Neural cell (in vitro differentiated cells): ENCODE results near the gene SPON1. TPM values are rescaled to one million over a fixed set of nuclear protein-coding genes. Genes with fewer than 3 reads are reported as not detected.

Source experiments
- H2AFZ ChIP-seq: fragments of 200-600, 300-800 bp; sonication (generic), shearing (Covaris generic); 2 replicates; pipeline ENCODE4 v1.6.0; 2014; ENCODE audit warnings: low read depth, mild to moderate bottlenecking, antibody characterized with exemption, low read length, moderate library complexity
- H3F3A ChIP-seq: fragments of 200-600 bp; shearing (Covaris generic); 2 replicates; pipeline ENCODE4 v1.6.1; 2016; ENCODE audit warnings: mild to moderate bottlenecking, moderate library complexity, mixed read lengths, antibody characterized with exemption, low read length; ENCODE audit not compliant: insufficient read depth, poor library complexity, severe bottlenecking
- H3K27ac ChIP-seq: fragments of 200-600, 300-800 bp; sonication (generic), shearing (Covaris generic); 2 replicates; pipeline ENCODE4 v1.5.1; 2014; ENCODE audit warnings: mild to moderate bottlenecking, low read length, moderate library complexity
- H3K27me3 ChIP-seq: fragments of 300-800, 200-600 bp; sonication (generic), shearing (Covaris generic); 2 replicates; pipeline ENCODE4 v1.6.0; 2014; ENCODE audit warnings: mild to moderate bottlenecking, low read depth, low read length, moderate library complexity; ENCODE audit not compliant: insufficient read depth
- H3K36me3 ChIP-seq: fragments of 300-800, 200-600 bp; sonication (generic), shearing (Covaris generic); 2 replicates; pipeline ENCODE4 v1.5.1; 2014; ENCODE audit warnings: mild to moderate bottlenecking, antibody characterized with exemption, low read length, moderate library complexity; ENCODE audit not compliant: insufficient read depth
- H3K4me2 ChIP-seq: fragments of 300-800, 200-600 bp; sonication (generic), shearing (Covaris generic); 2 replicates; pipeline ENCODE4 v1.6.0; 2014; ENCODE audit warnings: mild to moderate bottlenecking, low read length
- H3K4me3 ChIP-seq: fragments of 300-800, 200-600 bp; sonication (generic), shearing (Covaris generic); 2 replicates; pipeline ENCODE4 v1.5.1; 2014; ENCODE audit warnings: mild to moderate bottlenecking, low read length, moderate library complexity
- H3K79me2 ChIP-seq: fragments of 200-600 bp; shearing (Covaris generic); replicated peaks from 2 replicates; pipeline ENCODE4 v1.6.0; 2014; ENCODE audit warnings: mild to moderate bottlenecking, low read length, moderate library complexity; ENCODE audit not compliant: insufficient read depth
- H3K9ac ChIP-seq: fragments of 300-800, 200-600 bp; sonication (generic), shearing (Covaris generic); 2 replicates; pipeline ENCODE4 v1.6.1; 2016; ENCODE audit warnings: mild to moderate bottlenecking, low read length, mixed read lengths
- H3K9me2 ChIP-seq: fragments of 200-600 bp; shearing (Covaris generic); 2 replicates; pipeline ENCODE4 v1.6.1; 2016; ENCODE audit warnings: mild to moderate bottlenecking, low read length, mixed read lengths; ENCODE audit not compliant: insufficient read depth
- H3K9me3 ChIP-seq: fragments of 200-600, 300-800 bp; sonication (generic), shearing (Covaris generic); 2 replicates; pipeline ENCODE4 v1.6.1; 2016; ENCODE audit warnings: mild to moderate bottlenecking, mixed run types, low read length, moderate library complexity, mixed read lengths
- H4K20me1 ChIP-seq: fragments of 200-600 bp; shearing (Covaris generic); 2 replicates; pipeline ENCODE4 v1.6.1; 2016; ENCODE audit warnings: mild to moderate bottlenecking, mixed run types; ENCODE audit not compliant: insufficient read depth
- CTCF ChIP-seq: fragments of 450-650 bp; IDR thresholded peaks from 2 replicates; pipeline ENCODE4 v1.5.1; 2014; ENCODE audit warnings: antibody characterized with exemption, mild to moderate bottlenecking, moderate library complexity; ENCODE audit not compliant: poor library complexity, severe bottlenecking
- EP300 ChIP-seq: fragments of 450-650 bp; conservative IDR thresholded peaks from 2 replicates; pipeline ENCODE4 v1.6.1; 2014; ENCODE audit warnings: antibody characterized with exemption, mild to moderate bottlenecking, moderate library complexity; ENCODE audit not compliant: poor library complexity, severe bottlenecking
- EZH2 ChIP-seq: fragments of 200-600, 300-800 bp; shearing (Covaris generic), sonication (generic); IDR thresholded peaks from 2 replicates; pipeline ENCODE4 v1.6.1; 2014; ENCODE audit warnings: antibody characterized with exemption, low read length, borderline replicate concordance, mild to moderate bottlenecking; ENCODE audit not compliant: insufficient read depth, poor library complexity, severe bottlenecking
- MXI1 ChIP-seq: fragments of 450-650 bp; conservative IDR thresholded peaks from 2 replicates; pipeline ENCODE4 v1.6.1; 2014; ENCODE audit warnings: antibody characterized with exemption, mild to moderate bottlenecking; ENCODE audit not compliant: poor library complexity, severe bottlenecking
- POLR2AphosphoS5 ChIP-seq: IDR thresholded peaks from 2 replicates; pipeline ENCODE4 v1.6.1; 2012
- RAD21 ChIP-seq: fragments of 450-650 bp; conservative IDR thresholded peaks from 2 replicates; pipeline ENCODE4 v1.6.1; 2014; ENCODE audit warnings: antibody characterized with exemption, mild to moderate bottlenecking, moderate library complexity
- SMC3 ChIP-seq: fragments of 450-650 bp; conservative IDR thresholded peaks from 2 replicates; pipeline ENCODE4 v1.6.1; 2014; ENCODE audit warnings: antibody characterized with exemption, mild to moderate bottlenecking, moderate library complexity; ENCODE audit not compliant: poor library complexity
- TAF1 ChIP-seq: IDR thresholded peaks from 2 replicates; pipeline ENCODE4 v1.6.1; 2012; ENCODE audit warnings: low read depth
- polyA plus RNA-seq: library from polyadenylated mRNA; depleted of rRNA; stranded (reverse); fragments of >200 nt; gene quantifications from 2 replicates; pipeline ENCODE4 v1.2.3, GENCODE V29; 2014
- TF ChIP-seq, protein P1 (sequence below): IDR thresholded peaks from 2 replicates; pipeline ENCODE4 v1.6.1; 2012; ENCODE audit warnings: borderline replicate concordance

SPON1 gene
- polyA plus RNA-seq, 1 donor from 2014 or later: 0.66 TPM

GRCh38 chr11:14105446-14105845 lies 142.9 kb downstream of the SPON1 start:
- no peak overlapping the region for H3K27ac ChIP-seq
- H3K9me2 ChIP-seq: no peaks in the 10 kb centered on the region

DNA sequence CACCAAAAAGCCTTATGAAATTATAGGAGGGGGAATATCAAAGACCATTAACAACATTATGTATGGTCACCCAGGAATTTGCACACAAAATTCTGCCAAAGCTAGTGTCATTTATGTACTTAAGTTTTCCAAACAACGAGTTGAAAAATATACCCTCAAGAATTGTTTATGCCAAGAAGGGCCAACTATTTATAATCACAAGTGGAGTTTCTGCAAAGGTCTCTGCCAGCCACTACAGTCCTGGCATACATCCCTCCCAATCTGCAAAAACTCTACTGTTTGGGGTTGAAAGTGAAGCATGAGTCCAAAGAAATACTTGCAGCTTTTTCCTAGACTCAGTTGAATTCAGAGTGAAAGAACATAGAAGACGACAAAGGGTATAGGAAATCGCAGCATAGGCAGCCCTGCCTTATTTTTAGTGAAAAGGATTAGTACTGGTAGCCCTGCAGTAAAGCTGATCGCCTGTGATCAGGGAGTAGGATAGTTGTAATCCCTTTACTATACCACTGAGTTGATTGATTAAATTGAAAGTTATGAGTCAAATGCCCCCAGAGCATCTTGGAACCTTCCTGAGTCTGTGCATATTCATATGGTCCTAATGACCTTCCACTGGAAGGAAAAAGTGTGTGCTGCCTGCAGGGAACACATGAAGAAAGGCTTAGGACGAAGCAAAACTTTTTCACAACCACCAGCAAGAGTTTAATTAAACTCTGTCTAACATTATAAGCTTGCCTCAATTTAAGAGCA lies 144.0 kb downstream of the SPON1 start:
- no peaks in the 10 kb centered on the region for H3K9me3 ChIP-seq
- TF ChIP-seq SMC3 (no peak), EZH2 (no peak), CTCF (no peak), TAF1 (no peak), RAD21 (no peak), POLR2AphosphoS5 (no peak), MXI1 (no peak)
- TF ChIP-seq, protein P1, sequence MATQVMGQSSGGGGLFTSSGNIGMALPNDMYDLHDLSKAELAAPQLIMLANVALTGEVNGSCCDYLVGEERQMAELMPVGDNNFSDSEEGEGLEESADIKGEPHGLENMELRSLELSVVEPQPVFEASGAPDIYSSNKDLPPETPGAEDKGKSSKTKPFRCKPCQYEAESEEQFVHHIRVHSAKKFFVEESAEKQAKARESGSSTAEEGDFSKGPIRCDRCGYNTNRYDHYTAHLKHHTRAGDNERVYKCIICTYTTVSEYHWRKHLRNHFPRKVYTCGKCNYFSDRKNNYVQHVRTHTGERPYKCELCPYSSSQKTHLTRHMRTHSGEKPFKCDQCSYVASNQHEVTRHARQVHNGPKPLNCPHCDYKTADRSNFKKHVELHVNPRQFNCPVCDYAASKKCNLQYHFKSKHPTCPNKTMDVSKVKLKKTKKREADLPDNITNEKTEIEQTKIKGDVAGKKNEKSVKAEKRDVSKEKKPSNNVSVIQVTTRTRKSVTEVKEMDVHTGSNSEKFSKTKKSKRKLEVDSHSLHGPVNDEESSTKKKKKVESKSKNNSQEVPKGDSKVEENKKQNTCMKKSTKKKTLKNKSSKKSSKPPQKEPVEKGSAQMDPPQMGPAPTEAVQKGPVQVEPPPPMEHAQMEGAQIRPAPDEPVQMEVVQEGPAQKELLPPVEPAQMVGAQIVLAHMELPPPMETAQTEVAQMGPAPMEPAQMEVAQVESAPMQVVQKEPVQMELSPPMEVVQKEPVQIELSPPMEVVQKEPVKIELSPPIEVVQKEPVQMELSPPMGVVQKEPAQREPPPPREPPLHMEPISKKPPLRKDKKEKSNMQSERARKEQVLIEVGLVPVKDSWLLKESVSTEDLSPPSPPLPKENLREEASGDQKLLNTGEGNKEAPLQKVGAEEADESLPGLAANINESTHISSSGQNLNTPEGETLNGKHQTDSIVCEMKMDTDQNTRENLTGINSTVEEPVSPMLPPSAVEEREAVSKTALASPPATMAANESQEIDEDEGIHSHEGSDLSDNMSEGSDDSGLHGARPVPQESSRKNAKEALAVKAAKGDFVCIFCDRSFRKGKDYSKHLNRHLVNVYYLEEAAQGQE: no peak

More at GRCh38 chr11:14105446-14105845, 142.9 kb downstream of the SPON1 start:
- TF ChIP-seq SMC3 (no peak), MXI1 (no peak), TAF1 (no peak), RAD21 (no peak), EP300 (no peak), EZH2 (no peak), CTCF (no peak), POLR2AphosphoS5 (no peak)
- TF ChIP-seq, protein P1: no peak
- Histone ChIP-seq H4K20me1 (no peaks in the 10 kb centered on the region), H3K9me3 (no peaks in the 10 kb centered on the region), H3K9ac (no peak overlapping the region), H3K36me3 (no peaks in the 10 kb centered on the region), H3K27me3 (no peaks in the 10 kb centered on the region), H2AFZ (no peak overlapping the region), H3F3A (no peaks in the 10 kb centered on the region), H3K4me2 (no peak overlapping the region), H3K79me2 (no peaks in the 10 kb centered on the region), H3K4me3 (no peak overlapping the region)

More for the DNA sequence above, 144.0 kb downstream of the SPON1 start:
- Histone ChIP-seq H3K9me2 (no peaks in the 10 kb centered on the region), H3K27me3 (no peaks in the 10 kb centered on the region), H3K4me3 (no peak overlapping the region), H3K36me3 (no peaks in the 10 kb centered on the region), H3K79me2 (no peaks in the 10 kb centered on the region), H4K20me1 (no peaks in the 10 kb centered on the region), H3F3A (no peaks in the 10 kb centered on the region), H3K4me2 (no peak overlapping the region), H2AFZ (no peak overlapping the region), H3K9ac (no peak overlapping the region), H3K27ac (no peak overlapping the region)
